ENCODE measurements around the gene IL21R.
"Not testable (repeated sequence)": the region's sequence is repeated elsewhere in the genome, so short reads cannot be mapped to it uniquely, and the experiment has no call there.

Gene IL21R

DNA sequence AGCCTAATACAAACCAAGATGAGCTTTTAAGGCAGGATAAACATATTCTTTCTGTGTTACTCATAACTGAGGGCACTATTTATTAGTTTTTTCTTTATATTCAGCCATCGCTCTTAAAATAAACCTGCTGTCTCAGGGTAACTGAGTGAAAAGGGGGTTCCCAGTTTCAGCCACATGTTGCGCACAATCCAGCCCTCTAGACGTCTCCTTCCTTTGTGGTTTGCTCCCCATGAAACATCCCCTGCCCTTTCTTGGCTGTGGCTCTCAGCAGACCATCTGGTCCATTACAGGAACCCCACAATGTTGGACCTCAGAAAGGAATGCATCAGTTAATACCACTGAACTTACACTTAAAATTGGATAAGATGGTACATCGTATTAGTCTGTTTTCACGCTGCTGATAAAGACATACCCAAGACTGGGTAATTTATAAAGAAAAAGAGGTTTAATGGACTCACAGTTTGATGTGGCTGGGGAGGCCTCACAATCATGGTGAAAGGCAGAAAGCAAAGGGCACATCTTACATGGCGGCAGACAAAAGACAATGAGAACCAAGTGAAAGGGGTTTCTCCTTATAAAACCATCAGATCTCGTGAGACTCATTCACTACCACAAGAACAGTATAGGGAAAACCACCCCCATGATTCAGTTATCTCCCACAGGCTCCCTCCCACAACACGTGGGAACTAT is 12.6 kb upstream of the IL21R start:
- TF ChIP-seq, protein P1, sequence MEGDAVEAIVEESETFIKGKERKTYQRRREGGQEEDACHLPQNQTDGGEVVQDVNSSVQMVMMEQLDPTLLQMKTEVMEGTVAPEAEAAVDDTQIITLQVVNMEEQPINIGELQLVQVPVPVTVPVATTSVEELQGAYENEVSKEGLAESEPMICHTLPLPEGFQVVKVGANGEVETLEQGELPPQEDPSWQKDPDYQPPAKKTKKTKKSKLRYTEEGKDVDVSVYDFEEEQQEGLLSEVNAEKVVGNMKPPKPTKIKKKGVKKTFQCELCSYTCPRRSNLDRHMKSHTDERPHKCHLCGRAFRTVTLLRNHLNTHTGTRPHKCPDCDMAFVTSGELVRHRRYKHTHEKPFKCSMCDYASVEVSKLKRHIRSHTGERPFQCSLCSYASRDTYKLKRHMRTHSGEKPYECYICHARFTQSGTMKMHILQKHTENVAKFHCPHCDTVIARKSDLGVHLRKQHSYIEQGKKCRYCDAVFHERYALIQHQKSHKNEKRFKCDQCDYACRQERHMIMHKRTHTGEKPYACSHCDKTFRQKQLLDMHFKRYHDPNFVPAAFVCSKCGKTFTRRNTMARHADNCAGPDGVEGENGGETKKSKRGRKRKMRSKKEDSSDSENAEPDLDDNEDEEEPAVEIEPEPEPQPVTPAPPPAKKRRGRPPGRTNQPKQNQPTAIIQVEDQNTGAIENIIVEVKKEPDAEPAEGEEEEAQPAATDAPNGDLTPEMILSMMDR (IDR thresholded peaks at IDR 0.05; ENCODE audit: low read depth, low read length, missing control alignments) = no peak
- H3K4me3 ChIP-seq (replicated peaks; ENCODE audit: low read depth, low read length) = no peak overlapping the region
- no peak for DNase-seq (ENCODE audit: extremely low read depth, low read depth)

DNA sequence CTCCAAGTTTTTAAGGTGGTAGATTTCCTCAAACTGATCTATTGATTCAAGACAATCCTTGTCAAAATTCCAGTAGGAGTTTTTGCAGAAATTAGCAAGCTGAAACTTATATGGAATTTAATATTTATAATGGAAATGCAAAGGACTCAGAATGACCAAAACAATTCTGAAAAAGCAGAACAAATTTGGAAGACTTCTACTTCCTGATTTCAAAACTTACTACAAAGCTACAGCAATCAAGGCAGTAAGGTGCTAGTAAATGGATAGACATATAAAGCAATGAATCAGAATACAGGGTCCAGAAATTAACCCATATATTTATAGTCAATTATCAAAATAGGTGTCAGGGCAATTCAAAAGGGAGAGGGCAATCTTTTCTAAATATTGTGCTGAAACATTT is 11.8 kb upstream of the IL21R start:
- H3K4me3 ChIP-seq (replicated peaks; ENCODE audit: low read depth, low read length) = no peak overlapping the region
- TF ChIP-seq, protein P1 (IDR thresholded peaks at IDR 0.05; ENCODE audit: low read depth, low read length, missing control alignments) = no peak
- no peak for DNase-seq (ENCODE audit: extremely low read depth, low read depth)

DNA sequence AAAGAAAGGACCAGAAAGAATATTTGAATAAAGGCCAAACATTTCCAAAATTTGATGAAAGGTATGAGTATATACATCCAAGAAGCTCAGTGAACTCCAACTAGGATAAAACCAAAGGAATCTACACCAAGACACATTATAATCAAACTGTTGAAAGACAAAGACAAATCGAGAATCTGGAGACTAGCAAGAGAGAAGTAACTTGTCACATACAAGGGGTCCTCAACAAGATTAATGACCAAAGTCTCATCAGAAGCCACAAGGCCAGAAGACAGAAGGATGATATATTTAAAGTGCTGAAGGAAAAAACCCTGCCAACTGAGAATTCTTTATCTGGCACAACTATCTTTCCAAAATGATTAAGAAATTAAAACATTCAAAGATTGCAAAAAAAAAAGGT is 9.3 kb upstream of the IL21R start:
- DNase-seq (ENCODE audit: extremely low read depth, low read depth) = no peak
- H3K4me3 ChIP-seq (replicated peaks; ENCODE audit: low read depth, low read length) = no peak overlapping the region
- TF ChIP-seq, protein P1 (IDR thresholded peaks at IDR 0.05; ENCODE audit: low read depth, low read length, missing control alignments) = no peak

DNA sequence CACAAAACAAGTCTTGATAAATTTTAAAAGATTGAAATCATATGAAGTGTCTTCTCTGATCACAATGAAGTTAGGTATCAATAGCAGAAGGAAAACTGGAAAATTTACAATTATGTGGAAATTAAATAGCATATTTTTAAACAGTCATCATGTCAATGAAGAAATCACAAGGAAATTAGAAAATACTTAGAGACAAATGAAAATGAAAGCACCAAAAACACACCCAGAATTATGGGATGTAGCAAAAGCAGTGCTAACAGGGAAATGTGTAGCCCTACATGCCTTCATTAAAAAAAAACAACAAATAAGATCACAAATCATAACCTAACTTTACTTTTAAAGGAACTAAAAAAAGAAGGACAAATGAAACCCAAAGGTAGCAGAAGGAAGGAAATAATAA is 7.5 kb upstream of the IL21R start:
- H3K4me3 ChIP-seq (replicated peaks; ENCODE audit: low read depth, low read length) = no peak overlapping the region
- TF ChIP-seq, protein P1 (IDR thresholded peaks at IDR 0.05; ENCODE audit: low read depth, low read length, missing control alignments) = no peak
- DNase-seq (ENCODE audit: extremely low read depth, low read depth) = no peak

DNA sequence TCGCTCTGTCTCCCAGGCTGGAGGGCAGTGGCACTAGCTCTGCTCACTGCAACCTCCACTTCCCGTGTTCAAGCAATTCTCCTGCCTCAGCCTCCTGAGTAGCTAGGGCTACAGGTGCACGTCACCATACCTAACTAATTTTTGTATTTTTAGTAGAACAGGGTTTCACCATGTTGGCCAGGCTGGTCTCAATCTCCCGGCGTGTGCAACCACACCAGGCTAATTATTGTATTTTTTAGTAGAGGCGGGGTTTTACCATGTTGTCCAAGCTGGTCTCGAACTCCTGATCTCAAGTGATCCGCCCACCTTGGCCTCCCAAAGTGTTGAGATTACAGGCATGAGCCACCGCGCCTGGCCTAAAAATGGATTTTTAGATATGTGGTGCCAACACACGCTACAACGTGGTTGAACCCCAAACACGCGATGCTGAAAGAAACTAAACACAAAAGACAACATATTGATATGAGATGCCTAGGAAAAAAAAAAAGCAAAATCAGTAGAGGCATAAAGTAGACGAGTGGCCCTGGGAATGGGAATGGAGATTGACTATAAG is 3.6 kb upstream of the IL21R start:
- not testable (repeated sequence) for DNase-seq (ENCODE audit: extremely low read depth, low read depth)

DNA sequence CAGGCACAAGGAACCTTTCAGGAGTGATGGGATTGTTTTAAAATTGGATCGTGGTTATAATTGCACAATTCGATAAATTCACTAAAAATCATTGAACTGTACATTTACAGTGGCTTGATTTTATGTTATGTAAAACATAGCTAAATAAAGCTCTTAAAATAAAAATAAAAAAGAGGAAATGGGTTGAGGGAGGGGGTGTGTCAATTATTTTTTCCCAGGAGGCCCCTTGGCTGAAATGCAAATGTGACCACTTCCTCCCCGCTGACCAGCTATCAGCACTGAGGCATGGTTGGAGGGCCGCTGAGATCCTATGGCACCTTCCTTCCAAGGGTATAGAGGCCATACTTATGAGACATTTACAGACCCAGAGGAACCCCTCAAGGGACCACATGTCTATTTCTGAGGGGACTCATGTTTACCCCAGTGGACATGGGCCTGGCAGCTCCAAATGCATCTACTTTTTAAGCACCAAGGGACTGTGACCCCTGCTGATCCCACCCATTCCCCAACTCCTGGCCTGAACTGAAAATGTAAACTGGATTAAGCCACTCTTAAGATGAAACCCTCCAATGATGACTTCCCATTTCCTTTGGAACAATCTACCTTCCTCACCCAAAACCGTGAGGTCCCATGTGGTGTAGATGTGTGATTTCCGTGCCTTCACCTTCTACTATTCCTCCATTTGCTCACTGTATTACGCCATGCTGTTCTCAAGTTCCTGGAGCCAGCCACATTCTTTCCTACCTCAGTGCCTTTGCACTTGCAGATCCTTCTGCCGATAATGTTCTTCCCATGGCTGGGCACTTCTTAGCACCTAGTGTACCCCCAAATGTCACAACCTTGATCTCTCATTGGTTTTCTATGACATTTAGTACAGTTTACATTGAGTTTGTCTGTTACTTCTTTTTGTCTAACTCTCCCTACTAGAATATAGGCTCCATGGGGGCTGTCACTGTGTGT is 2.8 kb upstream of the IL21R start:
- TF ChIP-seq, protein P1 (IDR thresholded peaks at IDR 0.05; ENCODE audit: low read depth, low read length, missing control alignments) = no peak
- no peak overlapping the region for H3K4me3 ChIP-seq (replicated peaks; ENCODE audit: low read depth, low read length)
- no peak for DNase-seq (ENCODE audit: extremely low read depth, low read depth)

More for the DNA sequence above, 3.6 kb upstream of the IL21R start:
- H3K4me3 ChIP-seq (replicated peaks; ENCODE audit: low read depth, low read length) = not testable (repeated sequence)

DNA sequence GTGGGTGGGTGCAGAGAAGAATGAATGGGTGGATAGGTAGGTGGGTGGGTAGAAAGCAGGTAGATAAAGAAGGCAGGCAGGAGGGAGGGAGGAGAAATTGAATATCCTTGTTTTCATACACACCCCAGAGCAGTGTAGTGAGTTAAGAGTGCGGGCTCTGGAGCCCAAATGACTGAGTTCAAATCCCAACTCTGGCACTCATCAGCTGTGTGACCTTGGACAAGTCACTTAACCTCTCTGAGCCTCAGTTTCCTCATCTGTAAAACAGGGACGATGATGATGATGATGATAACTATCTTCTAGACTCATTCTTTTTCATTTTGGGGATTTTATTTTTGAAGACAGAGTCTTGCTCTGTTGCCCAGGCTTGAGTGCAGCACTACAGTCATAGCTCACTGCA is 2.0 kb upstream of the IL21R start:
- DNase-seq (ENCODE audit: extremely low read depth, low read depth) = no peak
- no peak overlapping the region for H3K4me3 ChIP-seq (replicated peaks; ENCODE audit: low read depth, low read length)
- TF ChIP-seq, protein P1 (IDR thresholded peaks at IDR 0.05; ENCODE audit: low read depth, low read length, missing control alignments) = no peak

Measured in HFF-Myc (cell line).